WTC11 (cell line): ENCODE data around the gene WWC1. TPM values are rescaled to one million over a fixed set of nuclear protein-coding genes. Genes with fewer than 3 reads are reported as not detected.

Experiments
- ATAC-seq: fragments of 200-7000 bp; cut with Tn5 transposase; 2 replicates; pipeline ENCODE4 v1.10.0; 2021; ENCODE audit warnings: mild to moderate bottlenecking, moderate library complexity
- Bru-seq: library from RNA; stranded (reverse); fragments of 400-500 nt; gene quantifications from one replicate; lab custom pipeline; 2021; lab: Mats Ljungman, UMichigan
- CTCF ChIA-PET: fragments of 300-600 bp; sonication (Branson Sonifier 250); formaldehyde crosslinking; loops from one replicate; lab custom pipeline; 2021; ENCODE audit warnings: antibody characterized with exemption; lab: Charles Lee
- POLR2A ChIA-PET: fragments of 350-600 bp; sonication (Branson Sonifier 250); formaldehyde crosslinking; loops from one replicate; lab custom pipeline; 2021; ENCODE audit warnings: antibody characterized with exemption; lab: Charles Lee
- DNase-seq: peaks from one replicate; pipeline ENCODE4 v3.0.0; 2021; ENCODE audit warnings: low spot score
- H3K27ac Mint-ChIP-seq: 2 replicates; pipeline ENCODE4 v1.8.0; 2021; ENCODE audit warnings: mixed read lengths
- H3K27me3 Mint-ChIP-seq: 2 replicates; pipeline ENCODE4 v1.8.0; 2021; ENCODE audit warnings: low read depth, mild to moderate bottlenecking, moderate library complexity, mixed read lengths
- H3K36me3 Mint-ChIP-seq: 2 replicates; pipeline ENCODE4 v1.8.0; 2021; ENCODE audit warnings: mixed read lengths
- H3K4me1 Mint-ChIP-seq: 2 replicates; pipeline ENCODE4 v1.8.0; 2022; ENCODE audit warnings: mixed read lengths
- H3K4me3 Mint-ChIP-seq: 2 replicates; pipeline ENCODE4 v1.8.0; 2021; ENCODE audit warnings: mild to moderate bottlenecking, moderate library complexity, mixed read lengths
- H3K9me3 Mint-ChIP-seq: 2 replicates; pipeline ENCODE4 v1.8.0; 2021; ENCODE audit warnings: mixed read lengths
- E2F5 ChIP-seq: sonication (generic); formaldehyde crosslinking; IDR thresholded peaks from 2 replicates; pipeline ENCODE4 v1.8.1; 2022; ENCODE audit warnings: mild to moderate bottlenecking, moderate library complexity, missing genetic modification reagents
- FOXK1 ChIP-seq: sonication (generic); formaldehyde crosslinking; IDR thresholded peaks from 2 replicates; pipeline ENCODE4 v1.8.0; 2022; ENCODE audit warnings: mild to moderate bottlenecking, moderate library complexity, missing genetic modification reagents
- FOXP1 ChIP-seq: sonication (generic); formaldehyde crosslinking; IDR thresholded peaks from 2 replicates; pipeline ENCODE4 v1.8.0; 2022; ENCODE audit warnings: missing genetic modification reagents, mild to moderate bottlenecking, moderate library complexity, borderline replicate concordance
- GABPB1 ChIP-seq: sonication (generic); formaldehyde crosslinking; IDR thresholded peaks from 2 replicates; pipeline ENCODE4 v1.8.1; 2023; ENCODE audit warnings: mild to moderate bottlenecking, missing genetic modification reagents
- KAT7 ChIP-seq: sonication (generic); formaldehyde crosslinking; IDR thresholded peaks from 2 replicates; pipeline ENCODE4 v1.8.1; 2023; ENCODE audit warnings: missing genetic modification reagents, mild to moderate bottlenecking, borderline replicate concordance
- MAX ChIP-seq: sonication (generic); formaldehyde crosslinking; IDR thresholded peaks from 2 replicates; pipeline ENCODE4 v1.8.0; 2022; ENCODE audit warnings: mild to moderate bottlenecking, missing genetic modification reagents
- MYBL2 ChIP-seq: sonication (generic); formaldehyde crosslinking; IDR thresholded peaks from 2 replicates; pipeline ENCODE4 v1.8.1; 2023; ENCODE audit warnings: mild to moderate bottlenecking, moderate library complexity, missing genetic modification reagents
- SP1 ChIP-seq: sonication (generic); formaldehyde crosslinking; conservative IDR thresholded peaks from 2 replicates; pipeline ENCODE4 v1.8.1; 2022; ENCODE audit warnings: missing genetic modification reagents
- ZNF138 ChIP-seq: sonication (generic); formaldehyde crosslinking; conservative IDR thresholded peaks from 2 replicates; pipeline ENCODE4 v1.8.1; 2022; ENCODE audit warnings: mild to moderate bottlenecking, moderate library complexity, missing genetic modification reagents
- ZNF232 ChIP-seq: sonication (generic); formaldehyde crosslinking; IDR thresholded peaks from 2 replicates; pipeline ENCODE4 v1.8.0; 2022; ENCODE audit warnings: mild to moderate bottlenecking, missing genetic modification reagents
- ZNF416 ChIP-seq: fragments of 250-450 bp; sonication (Bioruptor Pico); IDR thresholded peaks from 2 replicates; pipeline ENCODE4 v1.9.0; 2021; ENCODE audit warnings: mild to moderate bottlenecking, inconsistent platforms
- long read RNA-seq, 3 experiments: library from RNA in 1 of 3; library from capped mRNA in 1 of 3; library from polyadenylated mRNA in 1 of 3; unstranded in 2 of 3; stranded (forward) in 1 of 3; transcript quantifications; one replicate each; pipeline ENCODE4 v2.0.0, GENCODE V29; 2021
- total RNA-seq: library from RNA; stranded (reverse); gene quantifications from 3 replicates; pipeline ENCODE4 v1.2.3, GENCODE V29; 2021
- TF ChIP-seq, protein P1 (sequence below): sonication (generic); formaldehyde crosslinking; IDR thresholded peaks from 2 replicates; pipeline ENCODE4 v1.8.1; 2023; ENCODE audit warnings: mild to moderate bottlenecking, moderate library complexity, missing genetic modification reagents
- TF ChIP-seq, protein P2 (sequence below): sonication (generic); formaldehyde crosslinking; IDR thresholded peaks from 2 replicates; pipeline ENCODE4 v1.8.1; 2023; ENCODE audit warnings: mild to moderate bottlenecking, missing genetic modification reagents, moderate library complexity
- TF ChIP-seq, protein P3 (sequence below): sonication (generic); formaldehyde crosslinking; conservative IDR thresholded peaks from 2 replicates; pipeline ENCODE4 v1.8.1; 2023; ENCODE audit warnings: mild to moderate bottlenecking, low read depth, missing genetic modification reagents, moderate library complexity

The WWC1 gene
- total RNA-seq (29.1 to 48.4 TPM (median 31.6 TPM) in 3 replicates), Bru-seq, nascent RNA (percentile 66 among the genes with signal in this experiment)
- long read RNA-seq, experiment 1, full-length matches to known transcripts, result 40 of 139 reads
- long read RNA-seq, experiment 1, partial matches to known transcripts, result 22 of 139 reads
- long read RNA-seq, experiment 1, other reads (novel, unspliced or antisense), result 77 of 139 reads
- long read RNA-seq, experiment 2, full-length matches to known transcripts, result 3 of 25 reads
- long read RNA-seq, experiment 2, partial matches to known transcripts, result 10 of 25 reads
- long read RNA-seq, experiment 2, other reads (novel, unspliced or antisense), result 12 of 25 reads
- long read RNA-seq, experiment 3, partial matches to known transcripts, result 5 of 5 reads
- long read RNA-seq, experiment 3, other reads (novel, unspliced or antisense), result 0 of 5 reads

DNA sequence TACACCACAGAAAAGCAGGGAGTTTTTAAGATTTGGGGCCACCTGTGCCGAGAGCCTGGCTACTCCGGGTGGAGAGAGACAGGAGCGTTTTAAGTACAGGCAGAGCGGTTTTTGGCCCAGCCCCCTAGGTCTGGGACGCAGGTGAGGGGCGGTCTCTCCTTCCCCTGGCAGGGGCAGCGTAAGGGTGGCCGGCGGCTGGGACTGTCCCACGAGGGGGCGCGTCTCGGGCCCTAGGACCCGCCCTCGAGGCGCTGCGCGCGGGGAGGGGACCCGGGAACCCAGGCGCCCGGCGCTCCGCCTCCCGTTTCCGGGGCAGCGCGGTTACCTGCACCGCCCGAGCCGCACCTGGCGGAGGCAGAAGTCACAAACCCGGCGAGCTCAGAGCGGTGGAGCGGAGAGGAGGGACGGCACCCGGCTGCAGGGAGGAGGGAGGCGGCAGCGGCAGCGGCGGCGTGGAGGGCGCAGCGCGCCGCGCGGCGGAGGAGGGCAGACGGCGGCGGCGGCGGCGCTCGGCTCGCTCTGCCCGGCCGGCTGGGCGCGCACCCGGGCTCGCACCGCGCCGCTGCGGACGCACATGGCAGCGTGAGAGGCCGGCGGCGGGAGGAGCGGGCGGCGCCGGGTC lies at the start of gene WWC1:
TSS of gene WWC1 (plus strand) at position 304 of the 622 bp plus-strand sequence. CDS start 508 bp downstream, outside the sequence.
- ATAC-seq (peak; percentile 75), DNase-seq (peak; percentile 90)
- H3K27me3 Mint-ChIP-seq, result peaks cover 15% of the 10 kb centered on the region
- TF ChIP-seq KAT7 (CRISPR knock-in tag), result 0 out of 2 replicates have a peak, but pooled peaks have one; percentile 65
- TF ChIP-seq, protein P1, sequence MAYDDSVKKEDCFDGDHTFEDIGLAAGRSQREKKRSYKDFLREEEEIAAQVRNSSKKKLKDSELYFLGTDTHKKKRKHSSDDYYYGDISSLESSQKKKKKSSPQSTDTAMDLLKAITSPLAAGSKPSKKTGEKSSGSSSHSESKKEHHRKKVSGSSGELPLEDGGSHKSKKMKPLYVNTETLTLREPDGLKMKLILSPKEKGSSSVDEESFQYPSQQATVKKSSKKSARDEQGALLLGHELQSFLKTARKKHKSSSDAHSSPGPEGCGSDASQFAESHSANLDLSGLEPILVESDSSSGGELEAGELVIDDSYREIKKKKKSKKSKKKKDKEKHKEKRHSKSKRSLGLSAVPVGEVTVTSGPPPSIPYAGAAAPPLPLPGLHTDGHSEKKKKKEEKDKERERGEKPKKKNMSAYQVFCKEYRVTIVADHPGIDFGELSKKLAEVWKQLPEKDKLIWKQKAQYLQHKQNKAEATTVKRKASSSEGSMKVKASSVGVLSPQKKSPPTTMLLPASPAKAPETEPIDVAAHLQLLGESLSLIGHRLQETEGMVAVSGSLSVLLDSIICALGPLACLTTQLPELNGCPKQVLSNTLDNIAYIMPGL, result peak; percentile 85; the same call in 1 of the 2 replicates
- TF ChIP-seq MYBL2 (CRISPR knock-in tag), result peak; percentile 19; the same call in 1 of the 2 replicates
- peak; percentile 16; the same call in 1 of the 2 replicates for TF ChIP-seq FOXK1 (CRISPR knock-in tag)
- TF ChIP-seq ZNF232 (CRISPR knock-in tag), result no peak
- TF ChIP-seq GABPB1 (CRISPR knock-in tag), result no peak
- TF ChIP-seq MAX (CRISPR knock-in tag), result peak; percentile 39; the same call in 1 of the 2 replicates
- TF ChIP-seq, protein P2, sequence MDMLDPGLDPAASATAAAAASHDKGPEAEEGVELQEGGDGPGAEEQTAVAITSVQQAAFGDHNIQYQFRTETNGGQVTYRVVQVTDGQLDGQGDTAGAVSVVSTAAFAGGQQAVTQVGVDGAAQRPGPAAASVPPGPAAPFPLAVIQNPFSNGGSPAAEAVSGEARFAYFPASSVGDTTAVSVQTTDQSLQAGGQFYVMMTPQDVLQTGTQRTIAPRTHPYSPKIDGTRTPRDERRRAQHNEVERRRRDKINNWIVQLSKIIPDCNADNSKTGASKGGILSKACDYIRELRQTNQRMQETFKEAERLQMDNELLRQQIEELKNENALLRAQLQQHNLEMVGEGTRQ (CRISPR knock-in tag), result peak; percentile 26; the same call in 1 of the 2 replicates
- TF ChIP-seq FOXP1 (CRISPR knock-in tag), result 0 out of 2 replicates have a peak, but pooled peaks have one; percentile 39
- peak; percentile 82 for TF ChIP-seq E2F5 (CRISPR knock-in tag)
- TF ChIP-seq SP1 (CRISPR knock-in tag), result peak; percentile 81
- peak within 1 kb of the TSS; percentile 92 for H3K27ac Mint-ChIP-seq
- ChIA-PET CTCF (interaction anchor here (0.6 to 3.6 kb wide), 23 partner anchors 9 to 159 kb away, joined by 3 to 27 read pairs (median 6); no protein-coding TSS in a partner anchor), POLR2A (interaction anchor here (0.5 to 1.6 kb wide), 8 partner anchors 9 to 43 kb away, joined by 3 to 8 read pairs (median 4); no protein-coding TSS in a partner anchor)
- H3K9me3 Mint-ChIP-seq, result no peaks in the 10 kb centered on the region
- peak within 1 kb of the TSS; percentile 89 for H3K4me3 Mint-ChIP-seq
- peaks cover 64% of the 10 kb centered on the region for H3K4me1 Mint-ChIP-seq
- no peaks in the 10 kb centered on the region for H3K36me3 Mint-ChIP-seq

GRCh38 chr5:168244838-168245559 lies 46.4 kb upstream of the WWC1 start:
- Mint-ChIP-seq H3K4me3 (no peak overlapping the region), H3K27ac (no peak overlapping the region), H3K4me1 (no peaks in the 10 kb centered on the region), H3K27me3 (peaks cover 44% of the 10 kb centered on the region), H3K9me3 (peaks cover 13% of the 10 kb centered on the region), H3K36me3 (no peaks in the 10 kb centered on the region)
- no peak for ATAC-seq
- no peak for DNase-seq
- CTCF ChIA-PET, result interaction anchor here (0.8 kb wide), 1 partner anchor 67 kb away, joined by 3 read pairs; no protein-coding TSS in a partner anchor
- no peak for TF ChIP-seq ZNF138 (CRISPR knock-in tag)
- TF ChIP-seq ZNF416 (CRISPR knock-in tag), result no peak
- TF ChIP-seq, protein P3, sequence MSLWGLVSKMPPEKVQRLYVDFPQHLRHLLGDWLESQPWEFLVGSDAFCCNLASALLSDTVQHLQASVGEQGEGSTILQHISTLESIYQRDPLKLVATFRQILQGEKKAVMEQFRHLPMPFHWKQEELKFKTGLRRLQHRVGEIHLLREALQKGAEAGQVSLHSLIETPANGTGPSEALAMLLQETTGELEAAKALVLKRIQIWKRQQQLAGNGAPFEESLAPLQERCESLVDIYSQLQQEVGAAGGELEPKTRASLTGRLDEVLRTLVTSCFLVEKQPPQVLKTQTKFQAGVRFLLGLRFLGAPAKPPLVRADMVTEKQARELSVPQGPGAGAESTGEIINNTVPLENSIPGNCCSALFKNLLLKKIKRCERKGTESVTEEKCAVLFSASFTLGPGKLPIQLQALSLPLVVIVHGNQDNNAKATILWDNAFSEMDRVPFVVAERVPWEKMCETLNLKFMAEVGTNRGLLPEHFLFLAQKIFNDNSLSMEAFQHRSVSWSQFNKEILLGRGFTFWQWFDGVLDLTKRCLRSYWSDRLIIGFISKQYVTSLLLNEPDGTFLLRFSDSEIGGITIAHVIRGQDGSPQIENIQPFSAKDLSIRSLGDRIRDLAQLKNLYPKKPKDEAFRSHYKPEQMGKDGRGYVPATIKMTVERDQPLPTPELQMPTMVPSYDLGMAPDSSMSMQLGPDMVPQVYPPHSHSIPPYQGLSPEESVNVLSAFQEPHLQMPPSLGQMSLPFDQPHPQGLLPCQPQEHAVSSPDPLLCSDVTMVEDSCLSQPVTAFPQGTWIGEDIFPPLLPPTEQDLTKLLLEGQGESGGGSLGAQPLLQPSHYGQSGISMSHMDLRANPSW (CRISPR knock-in tag), result no peak
- POLR2A ChIA-PET, result no interaction called here
